Stomach (tissue), 9 donors: ENCODE measurements around the gene FREM1. TPM values are rescaled to one million over a fixed set of nuclear protein-coding genes. Genes with fewer than 3 reads are reported as not detected.

Experiments
- DNase-seq, 2 donors: peaks; one replicate each; pipeline versions ENCODE4 v3.0.0 to v3.0.0-alpha.2; 2013 to 2019
- H3K27ac ChIP-seq, 5 donors: fragments of 200-600 bp in 4 of 5; sonication (generic) in 4 of 5; one replicate each; pipeline ENCODE4 v1.5.1; 2013 to 2019; ENCODE audit warnings: mild to moderate bottlenecking in 1 of 5, moderate library complexity in 1 of 5
- H3K27me3 ChIP-seq, 3 donors: fragments of 200-600 bp; sonication (generic); one replicate each; pipeline ENCODE4 v1.5.1; 2017 to 2019; ENCODE audit warnings: mixed run types in 1 of 3
- H3K36me3 ChIP-seq, 4 donors: fragments of 200-600 bp; sonication (generic); 1 replicate in 3 of 4; 2 replicates in 1 of 4; pipeline ENCODE4 v1.5.1; 2016 to 2019
- H3K4me1 ChIP-seq, 4 donors: fragments of 200-600 bp; sonication (generic); one replicate each; pipeline ENCODE4 v1.5.1; 2016 to 2019
- H3K4me3 ChIP-seq, 4 donors: fragments of 200-600 bp; sonication (generic) in 3 of 4; one replicate each; pipeline ENCODE4 v1.5.1; 2016 to 2019; ENCODE audit warnings: mild to moderate bottlenecking in 1 of 4
- H3K9me3 ChIP-seq, 4 donors: fragments of 200-600 bp; sonication (generic); one replicate each; pipeline ENCODE4 v1.5.1; 2016 to 2019
- CTCF ChIP-seq, 7 experiments: fragments of 450-650 bp in 4 of 7; fragments of 200-600 bp in 3 of 7; sonication (generic) in 3 of 7; IDR thresholded peaks; one replicate each; pipeline ENCODE4 v1.5.1; 2016 to 2019; ENCODE audit warnings: antibody characterized with exemption in 7 of 7, control low read depth in 2 of 7, mild to moderate bottlenecking in 1 of 7
- EP300 ChIP-seq: sonication (generic); formaldehyde crosslinking; IDR thresholded peaks from one replicate; pipeline ENCODE4 v1.6.1; 2017; ENCODE audit warnings: antibody characterized with exemption
- POLR2A ChIP-seq, 4 donors: fragments of 450-650 bp; IDR thresholded peaks; one replicate each; pipeline ENCODE4 v1.6.1; 2016; ENCODE audit warnings: antibody characterized with exemption in 4 of 4, control low read depth in 2 of 4, mild to moderate bottlenecking in 1 of 4, moderate library complexity in 1 of 4
- POLR2AphosphoS5 ChIP-seq, 3 donors: sonication (generic); formaldehyde crosslinking; IDR thresholded peaks; one replicate each; pipeline ENCODE4 v1.6.1; 2016; ENCODE audit warnings: antibody characterized with exemption in 3 of 3
- WGBS, 5 donors: extraction: QIAGEN DNeasy Blood & Tissue Kit in 3 of 5; methylation state at CpG; one replicate each; pipeline versions ENCODE4 v1.1.5 to v1.1.7; 2013 to 2018; 5-methylcytosine and 5-hydroxymethylcytosine counted together
- intact Hi-C: fragments of 100-400 bp; cut with DNase I; formaldehyde crosslinking; loops from one replicate; pipeline ENCODE4 v1.15.1; 2023; ENCODE audit warnings: low total_unique reads
- polyA plus RNA-seq, 3 donors: library from polyadenylated mRNA; stranded (reverse); fragments of 200-250 nt; gene quantifications; one replicate each; pipeline ENCODE4 v1.2.3, GENCODE V29; 2013
- total RNA-seq, 5 donors: library from RNA; depleted of rRNA; stranded (reverse); fragments of >200 nt; gene quantifications; one replicate each; pipeline versions ENCODE4 v1.1.0 to v1.2.3, GENCODE V29; 2014 to 2016
- donor health status: healthy with polysubstance abuse.
- donor health status: Bipolar disorder and iron deficiency.
- donor health status: healthy.

Gene FREM1
- total and polyA plus RNA-seq, 8 donors: 0.12 to 14.7 (median 0.58) TPM; not detected in 1

GRCh38 chr9:14906644-14907359 lies 3.4 kb downstream of the FREM1 start:
- Histone ChIP-seq H3K4me3 (no peak overlapping the region), H3K36me3 (no peaks in the 10 kb centered on the region), H3K27ac (peak overlapping the region in 2 of 5 donors; percentile 10 to 36), H3K9me3 (no peaks in the 10 kb centered on the region), H3K4me1 (peaks cover 0 to 27% (median 10%) of the 10 kb centered on the region in 4 donors), H3K27me3 (no peaks in the 10 kb centered on the region)
- no peak for TF ChIP-seq POLR2AphosphoS5 (IDR thresholded peaks at IDR 0.05)
- TF ChIP-seq POLR2A (IDR thresholded peaks at IDR 0.05): no peak
- TF ChIP-seq EP300: no peak
- no peak for TF ChIP-seq CTCF (IDR thresholded peaks at IDR 0.05)
- WGBS, 5 donors: 47 to 72% (median 63%) methylated on average over 2 of the region's 2 CpGs
- intact Hi-C loops: no loop called here
- no peak for DNase-seq

- H3K36me3 ChIP-seq: no peaks in the 10 kb centered on the region
- peaks cover 0 to 27% (median 10%) of the 10 kb centered on the region in 4 donors for H3K4me1 ChIP-seq
- no peaks in the 10 kb centered on the region for H3K27me3 ChIP-seq
- no peak for DNase-seq
- intact Hi-C loops: no loop called here
- peak overlapping the region in 2 of 5 donors; percentile 10 to 36 for H3K27ac ChIP-seq
- H3K9me3 ChIP-seq: no peaks in the 10 kb centered on the region
- no peak overlapping the region for H3K4me3 ChIP-seq
- no peak for TF ChIP-seq CTCF (IDR thresholded peaks at IDR 0.05)
- no peak for TF ChIP-seq POLR2A (IDR thresholded peaks at IDR 0.05)
- no peak for TF ChIP-seq POLR2AphosphoS5 (IDR thresholded peaks at IDR 0.05)
- no peak for TF ChIP-seq EP300
- 45 to 59% (median 56%) methylated on average over 5 of the region's 5 CpGs for WGBS, 5 donors
Observed at GRCh38 chr9:14906000-14906399, 4.2 kb downstream of the FREM1 start.

GRCh38 chr9:14903040-14903439 lies 7.2 kb downstream of the FREM1 start:
- Histone ChIP-seq H3K27ac (no peak overlapping the region), H3K27me3 (no peaks in the 10 kb centered on the region), H3K36me3 (no peaks in the 10 kb centered on the region), H3K4me3 (no peak overlapping the region), H3K9me3 (no peaks in the 10 kb centered on the region), H3K4me1 (peaks cover 0 to 4% (median 2%) of the 10 kb centered on the region in 4 donors)
- WGBS, 5 donors: 23 to 44% (median 37%) methylated on average over 1 of the region's 1 CpG
- TF ChIP-seq EP300 (no peak), POLR2A (IDR thresholded peaks at IDR 0.05) (no peak), POLR2AphosphoS5 (IDR thresholded peaks at IDR 0.05) (no peak), CTCF (IDR thresholded peaks at IDR 0.05) (no peak)
- intact Hi-C loops: no loop called here
- DNase-seq: no peak

- intact Hi-C loops: no loop called here
- WGBS, 5 donors: 70 to 98% (median 87%) methylated on average over 1 of the region's 1 CpG
- H3K9me3 ChIP-seq: no peaks in the 10 kb centered on the region
Observed at GRCh38 chr9:14902561-14902960, 7.7 kb downstream of the FREM1 start.

More at GRCh38 chr9:14902561-14902960, 7.7 kb downstream of the FREM1 start:
- H3K27ac ChIP-seq: no peak overlapping the region
- H3K4me1 ChIP-seq: no peaks in the 10 kb centered on the region
- no peak for TF ChIP-seq POLR2A (IDR thresholded peaks at IDR 0.05)
- TF ChIP-seq CTCF (IDR thresholded peaks at IDR 0.05): no peak
- no peak for TF ChIP-seq EP300
- H3K36me3 ChIP-seq: no peaks in the 10 kb centered on the region
- DNase-seq: no peak
- H3K4me3 ChIP-seq: no peak overlapping the region
- no peaks in the 10 kb centered on the region for H3K27me3 ChIP-seq
